ENCODE results near the gene MMADHC.

GRCh38 chr2:149536649-149537048, 50.9 kb downstream of the MMADHC start:
- no peak for TF ChIP-seq EZH2 (IDR thresholded peaks at IDR 0.05; ENCODE audit: borderline replicate concordance, insufficient read depth, low read depth, low read length, poor library complexity, severe bottlenecking)
- TF ChIP-seq CTCF (IDR thresholded peaks at IDR 0.05), result no peak

All from B cell (primary cell).